GM12801 (cell line): ENCODE results near the gene MRLN.

Experiments used
- TF ChIP-seq, protein P1 (sequence below): IDR thresholded peaks from one replicate; pipeline ENCODE4 v1.5.1; 2011; ENCODE audit warnings: control low read depth; ENCODE audit not compliant: insufficient read length; ENCODE audit errors: extremely low read depth

The MRLN gene

GRCh38 chr10:59753267-59753666 lies at the start of gene MRLN:
Gene MRLN, minus strand, starts transcription at chr10:59753455.
- TF ChIP-seq, protein P1, sequence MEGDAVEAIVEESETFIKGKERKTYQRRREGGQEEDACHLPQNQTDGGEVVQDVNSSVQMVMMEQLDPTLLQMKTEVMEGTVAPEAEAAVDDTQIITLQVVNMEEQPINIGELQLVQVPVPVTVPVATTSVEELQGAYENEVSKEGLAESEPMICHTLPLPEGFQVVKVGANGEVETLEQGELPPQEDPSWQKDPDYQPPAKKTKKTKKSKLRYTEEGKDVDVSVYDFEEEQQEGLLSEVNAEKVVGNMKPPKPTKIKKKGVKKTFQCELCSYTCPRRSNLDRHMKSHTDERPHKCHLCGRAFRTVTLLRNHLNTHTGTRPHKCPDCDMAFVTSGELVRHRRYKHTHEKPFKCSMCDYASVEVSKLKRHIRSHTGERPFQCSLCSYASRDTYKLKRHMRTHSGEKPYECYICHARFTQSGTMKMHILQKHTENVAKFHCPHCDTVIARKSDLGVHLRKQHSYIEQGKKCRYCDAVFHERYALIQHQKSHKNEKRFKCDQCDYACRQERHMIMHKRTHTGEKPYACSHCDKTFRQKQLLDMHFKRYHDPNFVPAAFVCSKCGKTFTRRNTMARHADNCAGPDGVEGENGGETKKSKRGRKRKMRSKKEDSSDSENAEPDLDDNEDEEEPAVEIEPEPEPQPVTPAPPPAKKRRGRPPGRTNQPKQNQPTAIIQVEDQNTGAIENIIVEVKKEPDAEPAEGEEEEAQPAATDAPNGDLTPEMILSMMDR: no peak

GRCh38 chr10:59801171-59801570 lies 47.9 kb upstream of the MRLN start:
- TF ChIP-seq, protein P1: no peak

DNA sequence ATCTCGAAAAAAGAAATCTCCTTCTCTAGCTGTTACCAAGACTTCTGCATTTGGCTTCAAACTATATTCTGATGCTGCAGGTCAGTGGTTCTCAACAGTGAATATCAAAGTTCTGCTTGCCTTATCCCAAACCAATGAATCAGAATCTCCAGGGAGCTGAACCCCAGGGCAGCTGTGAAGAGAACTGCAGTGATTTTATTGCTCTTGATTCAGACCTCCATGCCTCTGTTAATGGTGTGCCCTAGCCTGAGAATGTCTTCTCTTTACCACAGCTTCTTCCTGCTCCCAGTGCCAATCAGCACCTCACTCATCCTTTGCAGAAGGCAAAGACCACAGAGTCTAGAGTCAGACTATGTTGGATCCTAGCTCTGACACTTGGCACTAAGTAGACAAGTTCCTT lies 46.2 kb upstream of the MRLN start:
- TF ChIP-seq, protein P1: no peak

- TF ChIP-seq, protein P1: no peak
Measured at GRCh38 chr10:59793919-59794318, 40.7 kb upstream of the MRLN start.

- TF ChIP-seq, protein P1: no peak
Measured at GRCh38 chr10:59792812-59793211, 39.6 kb upstream of the MRLN start.

- TF ChIP-seq, protein P1: no peak
Measured at GRCh38 chr10:59791601-59792000, 38.3 kb upstream of the MRLN start.

- TF ChIP-seq, protein P1: no peak
Measured at GRCh38 chr10:59781511-59781910, 28.3 kb upstream of the MRLN start.
